GM20000 (cell line): ENCODE results near the gene ZNF652.
"Not testable (repeated sequence)": the region's sequence is repeated elsewhere in the genome, so short reads cannot be mapped to it uniquely, and the experiment has no call there.

Experiments
- DNase-seq: peaks from one replicate; pipeline ENCODE4 v3.0.0; 2012; ENCODE audit warnings: low spot score
- TF ChIP-seq, protein P1 (sequence below): IDR thresholded peaks from 2 replicates; pipeline ENCODE4 v1.5.1; 2012; ENCODE audit warnings: mild to moderate bottlenecking, control low read depth; ENCODE audit errors: extremely low read depth, missing control alignments

Gene ZNF652

DNA sequence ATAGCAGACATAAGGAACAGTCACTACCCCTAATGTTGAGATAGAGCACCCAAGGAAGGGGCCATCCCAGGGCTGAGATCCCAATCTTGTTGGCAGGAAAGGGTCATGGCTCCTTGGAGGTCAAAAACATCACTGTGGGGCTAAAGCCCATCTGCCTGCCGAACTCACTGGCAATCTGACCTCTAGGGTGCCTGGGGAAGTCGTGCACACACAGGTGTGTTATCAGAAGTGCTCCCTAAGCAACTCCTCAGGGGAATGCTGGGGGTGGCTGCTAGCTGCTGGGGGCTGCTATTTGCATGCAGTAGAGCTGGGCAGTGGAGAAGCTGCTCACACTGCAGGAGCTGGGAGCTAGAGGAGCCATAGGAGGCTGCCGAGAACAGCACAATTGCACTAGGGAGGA is 84.0 kb downstream of the ZNF652 start:
- TF ChIP-seq, protein P1, sequence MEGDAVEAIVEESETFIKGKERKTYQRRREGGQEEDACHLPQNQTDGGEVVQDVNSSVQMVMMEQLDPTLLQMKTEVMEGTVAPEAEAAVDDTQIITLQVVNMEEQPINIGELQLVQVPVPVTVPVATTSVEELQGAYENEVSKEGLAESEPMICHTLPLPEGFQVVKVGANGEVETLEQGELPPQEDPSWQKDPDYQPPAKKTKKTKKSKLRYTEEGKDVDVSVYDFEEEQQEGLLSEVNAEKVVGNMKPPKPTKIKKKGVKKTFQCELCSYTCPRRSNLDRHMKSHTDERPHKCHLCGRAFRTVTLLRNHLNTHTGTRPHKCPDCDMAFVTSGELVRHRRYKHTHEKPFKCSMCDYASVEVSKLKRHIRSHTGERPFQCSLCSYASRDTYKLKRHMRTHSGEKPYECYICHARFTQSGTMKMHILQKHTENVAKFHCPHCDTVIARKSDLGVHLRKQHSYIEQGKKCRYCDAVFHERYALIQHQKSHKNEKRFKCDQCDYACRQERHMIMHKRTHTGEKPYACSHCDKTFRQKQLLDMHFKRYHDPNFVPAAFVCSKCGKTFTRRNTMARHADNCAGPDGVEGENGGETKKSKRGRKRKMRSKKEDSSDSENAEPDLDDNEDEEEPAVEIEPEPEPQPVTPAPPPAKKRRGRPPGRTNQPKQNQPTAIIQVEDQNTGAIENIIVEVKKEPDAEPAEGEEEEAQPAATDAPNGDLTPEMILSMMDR = no peak

DNA sequence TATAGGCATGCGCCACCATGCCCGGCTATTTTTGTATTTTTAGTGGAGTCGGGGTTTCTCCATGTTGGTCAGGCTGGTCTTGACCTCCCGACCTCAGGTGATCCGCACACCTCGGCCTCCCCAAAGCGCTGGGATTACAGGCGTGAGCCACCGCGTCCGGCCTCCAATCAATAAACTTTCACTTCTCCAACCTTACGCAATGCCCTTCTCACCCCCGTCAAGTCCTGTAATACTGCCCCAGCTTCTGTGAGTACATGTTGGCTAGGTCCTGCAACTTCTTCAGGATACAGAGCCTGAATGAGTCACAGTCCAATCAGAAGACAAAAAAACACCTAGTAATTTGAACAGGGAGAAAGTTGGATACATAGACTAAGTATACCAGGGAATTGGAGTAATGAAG is 84.4 kb downstream of the ZNF652 start:
- DNase-seq = no peak
- TF ChIP-seq, protein P1 = no peak

More for the DNA sequence above, 84.0 kb downstream of the ZNF652 start:
- DNase-seq = no peak

DNA sequence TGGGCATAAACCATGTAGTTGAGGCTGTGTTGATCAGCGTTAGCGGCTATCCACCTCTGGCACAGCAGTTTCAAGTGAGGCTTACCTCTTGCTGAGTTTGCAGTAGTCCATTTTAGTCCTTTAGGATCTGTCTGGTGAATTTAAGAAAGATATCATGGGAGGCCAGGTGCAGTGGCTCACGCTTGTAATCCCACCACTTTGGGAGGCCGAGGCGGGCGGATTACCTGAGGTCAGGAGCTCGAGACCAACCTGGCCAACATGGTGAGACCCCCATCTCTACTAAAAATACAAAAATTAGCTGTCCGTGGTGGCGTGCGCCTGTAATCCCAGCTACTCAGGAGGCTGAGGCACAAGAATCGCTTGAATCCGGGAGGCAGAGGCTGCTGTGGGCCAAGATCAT is 86.1 kb downstream of the ZNF652 start:
- DNase-seq = not testable (repeated sequence)

DNA sequence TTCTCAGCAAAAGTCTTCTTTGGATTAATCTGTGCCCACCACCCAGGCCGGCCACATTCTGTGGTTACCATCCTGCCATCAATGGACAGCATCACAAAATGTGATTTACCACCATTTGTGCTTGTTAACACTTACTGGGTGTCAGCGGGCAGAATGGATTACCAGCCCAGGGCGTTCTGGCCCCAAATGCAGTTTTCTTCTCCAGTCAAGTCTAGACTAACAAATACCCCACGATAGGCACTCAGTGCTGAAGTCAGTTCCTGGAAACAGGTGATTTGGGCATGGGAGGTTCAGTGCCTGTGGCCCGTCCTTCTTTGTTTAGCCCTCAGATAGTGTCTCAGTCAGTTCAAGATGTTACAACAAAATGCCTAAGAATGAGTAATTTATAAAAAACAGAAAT is 92.7 kb downstream of the ZNF652 start:
- DNase-seq = no peak
- TF ChIP-seq, protein P1 = no peak

DNA sequence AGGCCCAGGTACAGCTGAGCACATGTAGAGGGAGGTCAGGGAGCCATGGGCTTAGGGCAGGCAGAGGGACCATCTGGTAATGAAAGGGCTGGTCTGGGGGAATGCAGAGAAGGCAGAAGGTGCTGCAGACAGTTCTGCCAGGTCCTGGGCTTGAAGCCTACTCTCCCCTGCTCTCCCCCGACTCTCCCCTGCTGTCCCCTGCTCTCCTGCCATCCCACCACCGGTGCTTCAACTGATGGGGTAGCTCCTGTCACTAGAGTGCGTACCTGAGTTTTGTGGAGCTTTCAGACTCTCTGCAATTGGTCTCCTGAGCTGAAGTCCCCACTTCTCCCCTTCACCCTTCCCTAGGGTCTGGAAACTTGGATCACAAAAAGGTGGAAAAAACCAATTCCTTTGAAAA is 94.1 kb downstream of the ZNF652 start:
- TF ChIP-seq, protein P1 = no peak
- DNase-seq = no peak

DNA sequence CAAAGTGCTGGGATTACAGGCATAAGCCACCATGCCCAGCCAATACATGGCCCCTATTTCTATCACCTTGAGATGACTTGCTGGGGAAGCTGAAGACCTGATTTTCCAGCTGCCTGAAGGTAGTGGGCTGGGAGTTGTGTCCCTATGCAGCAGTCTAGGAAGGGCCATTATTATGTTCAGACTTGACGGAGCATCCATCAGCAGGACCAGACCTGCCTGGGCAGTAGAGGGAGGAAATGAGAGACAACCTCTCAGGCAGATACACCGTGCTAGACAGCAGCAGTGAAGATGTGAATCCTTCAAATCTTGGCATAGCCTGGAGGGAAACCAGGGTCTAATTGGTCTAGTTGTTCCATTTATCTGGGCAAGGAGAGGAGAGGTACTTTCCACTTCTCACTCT is 95.8 kb downstream of the ZNF652 start:
- TF ChIP-seq, protein P1 = no peak
- no peak for DNase-seq

DNA sequence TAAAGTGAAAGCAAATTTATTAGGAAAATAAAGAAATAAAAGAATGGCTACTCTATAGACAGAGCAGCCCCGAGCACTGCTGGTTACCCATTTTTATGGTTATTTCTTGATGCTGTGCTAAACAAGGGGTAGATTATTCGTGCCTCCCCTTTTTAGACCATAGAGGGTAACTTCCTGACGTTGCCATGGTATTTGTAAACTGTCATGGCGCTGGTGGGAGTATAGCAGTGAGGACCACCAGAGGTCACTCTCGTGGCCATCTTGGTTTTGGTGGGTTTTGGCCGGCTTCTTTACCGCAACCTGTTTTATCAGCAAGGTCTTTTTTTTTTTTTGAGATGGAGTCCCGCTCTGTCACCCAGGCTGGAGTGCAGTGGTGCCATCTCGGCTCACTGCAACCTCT is 100.5 kb downstream of the ZNF652 start:
- DNase-seq = not testable (repeated sequence)

DNA sequence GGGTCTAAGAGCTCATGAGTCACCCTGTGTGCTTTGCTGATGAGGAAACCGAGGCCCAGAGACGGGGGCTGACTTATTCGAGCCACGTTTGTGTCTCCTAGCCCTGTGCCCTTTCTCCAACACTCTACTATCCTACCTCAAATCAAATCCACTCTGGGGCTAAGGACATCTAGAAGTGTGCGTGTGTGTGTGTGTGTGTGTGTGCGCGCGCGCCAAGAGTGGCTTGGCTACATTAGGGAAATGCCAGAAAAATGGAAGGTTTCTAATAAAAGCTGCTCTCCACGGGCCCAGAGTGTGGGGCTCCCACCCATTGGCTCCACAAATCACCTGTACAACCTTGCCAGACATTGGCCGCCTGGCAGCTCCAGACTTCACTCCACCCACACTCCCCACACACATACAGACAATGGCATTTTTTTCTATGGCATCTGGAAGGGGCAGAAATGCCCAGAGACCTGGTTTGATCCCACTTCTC is 101.2 kb downstream of the ZNF652 start:
- TF ChIP-seq, protein P1 = no peak
- no peak for DNase-seq
